ENCODE measurements around the gene VPS52. TPM values are rescaled to one million over a fixed set of nuclear protein-coding genes. Genes with fewer than 3 reads are reported as not detected.

VPS52 gene, protein sequence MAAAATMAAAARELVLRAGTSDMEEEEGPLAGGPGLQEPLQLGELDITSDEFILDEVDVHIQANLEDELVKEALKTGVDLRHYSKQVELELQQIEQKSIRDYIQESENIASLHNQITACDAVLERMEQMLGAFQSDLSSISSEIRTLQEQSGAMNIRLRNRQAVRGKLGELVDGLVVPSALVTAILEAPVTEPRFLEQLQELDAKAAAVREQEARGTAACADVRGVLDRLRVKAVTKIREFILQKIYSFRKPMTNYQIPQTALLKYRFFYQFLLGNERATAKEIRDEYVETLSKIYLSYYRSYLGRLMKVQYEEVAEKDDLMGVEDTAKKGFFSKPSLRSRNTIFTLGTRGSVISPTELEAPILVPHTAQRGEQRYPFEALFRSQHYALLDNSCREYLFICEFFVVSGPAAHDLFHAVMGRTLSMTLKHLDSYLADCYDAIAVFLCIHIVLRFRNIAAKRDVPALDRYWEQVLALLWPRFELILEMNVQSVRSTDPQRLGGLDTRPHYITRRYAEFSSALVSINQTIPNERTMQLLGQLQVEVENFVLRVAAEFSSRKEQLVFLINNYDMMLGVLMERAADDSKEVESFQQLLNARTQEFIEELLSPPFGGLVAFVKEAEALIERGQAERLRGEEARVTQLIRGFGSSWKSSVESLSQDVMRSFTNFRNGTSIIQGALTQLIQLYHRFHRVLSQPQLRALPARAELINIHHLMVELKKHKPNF
- 64.0 and 71.6 TPM in 2 replicates for total RNA-seq

DNA sequence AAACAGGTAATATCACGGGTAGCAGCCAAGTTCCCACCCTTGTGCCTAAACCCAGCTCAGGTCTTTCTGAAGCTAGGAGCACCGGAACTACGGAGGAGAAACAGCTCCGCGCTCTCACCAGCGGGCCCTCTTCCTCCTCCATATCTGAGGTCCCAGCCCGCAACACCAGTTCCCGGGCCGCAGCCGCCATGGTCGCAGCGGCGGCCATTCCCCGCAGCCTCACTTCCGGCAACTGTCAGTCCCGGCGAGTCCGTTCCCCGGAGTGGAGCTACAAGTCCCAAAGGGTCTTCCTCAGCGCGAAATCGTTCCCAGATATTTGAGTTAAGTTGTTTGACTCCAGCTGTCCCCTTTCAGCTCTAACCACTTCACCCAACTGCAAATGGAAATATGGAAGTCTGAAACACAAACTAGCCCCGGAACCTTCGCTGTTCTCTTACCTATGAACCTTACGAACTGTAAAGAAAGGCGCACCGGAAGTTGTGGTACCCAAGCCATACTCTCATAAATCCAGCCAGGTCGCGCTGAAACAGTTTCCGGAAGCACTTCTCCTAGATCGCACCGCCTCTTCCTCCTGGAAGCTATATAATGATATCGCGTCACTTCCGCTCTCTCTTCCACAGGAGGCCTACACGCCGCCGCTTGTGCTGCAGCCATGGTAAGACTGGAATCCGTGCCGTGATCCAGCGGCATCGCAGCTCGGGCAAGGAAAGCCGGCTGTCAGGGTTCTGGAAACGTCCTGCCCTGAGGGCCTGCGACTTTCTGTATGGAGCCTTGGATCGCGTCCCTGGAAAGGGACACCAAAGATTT is at the start of gene VPS52, which contains the start of gene RPS18:
TSS of gene VPS52 (minus strand) at position 409 of the 807 bp plus-strand sequence. CDS start at position 208, 201 bp downstream.
TSS of gene RPS18 (plus strand) at position 608 of the 807 bp plus-strand sequence. CDS start at position 653, 45 bp downstream.
- intact Hi-C loops (cut with micrococcal nuclease), result loop anchor here (1.0 to 10.0 kb wide), 16 partner anchors 18 to 1317 kb away; partner anchors contain the start of genes ATF6B, CUTA, GPSM3 and KIFC1

DNA sequence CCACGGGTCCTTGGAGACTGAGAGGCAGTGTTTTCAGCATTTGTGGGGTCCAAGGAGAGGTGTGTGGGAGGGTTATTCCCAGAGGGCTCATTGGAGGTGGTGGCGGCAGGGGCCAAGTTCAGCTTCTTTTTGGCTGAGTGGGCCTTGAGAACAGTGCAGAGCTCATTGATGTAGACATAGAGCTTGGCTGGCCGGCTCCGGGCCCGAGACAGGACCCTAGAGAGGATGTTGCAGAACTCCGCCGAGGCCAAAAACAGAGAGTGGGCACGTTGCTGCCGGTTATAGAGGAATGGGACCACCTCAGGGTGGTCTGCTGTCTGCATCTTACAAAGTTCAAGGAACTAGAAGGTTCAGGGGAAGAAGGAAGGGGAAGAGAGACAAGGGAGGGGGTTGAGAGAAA is 49.6 kb upstream of the VPS52 start:
- intact Hi-C loops (cut with micrococcal nuclease), result no loop called here

DNA sequence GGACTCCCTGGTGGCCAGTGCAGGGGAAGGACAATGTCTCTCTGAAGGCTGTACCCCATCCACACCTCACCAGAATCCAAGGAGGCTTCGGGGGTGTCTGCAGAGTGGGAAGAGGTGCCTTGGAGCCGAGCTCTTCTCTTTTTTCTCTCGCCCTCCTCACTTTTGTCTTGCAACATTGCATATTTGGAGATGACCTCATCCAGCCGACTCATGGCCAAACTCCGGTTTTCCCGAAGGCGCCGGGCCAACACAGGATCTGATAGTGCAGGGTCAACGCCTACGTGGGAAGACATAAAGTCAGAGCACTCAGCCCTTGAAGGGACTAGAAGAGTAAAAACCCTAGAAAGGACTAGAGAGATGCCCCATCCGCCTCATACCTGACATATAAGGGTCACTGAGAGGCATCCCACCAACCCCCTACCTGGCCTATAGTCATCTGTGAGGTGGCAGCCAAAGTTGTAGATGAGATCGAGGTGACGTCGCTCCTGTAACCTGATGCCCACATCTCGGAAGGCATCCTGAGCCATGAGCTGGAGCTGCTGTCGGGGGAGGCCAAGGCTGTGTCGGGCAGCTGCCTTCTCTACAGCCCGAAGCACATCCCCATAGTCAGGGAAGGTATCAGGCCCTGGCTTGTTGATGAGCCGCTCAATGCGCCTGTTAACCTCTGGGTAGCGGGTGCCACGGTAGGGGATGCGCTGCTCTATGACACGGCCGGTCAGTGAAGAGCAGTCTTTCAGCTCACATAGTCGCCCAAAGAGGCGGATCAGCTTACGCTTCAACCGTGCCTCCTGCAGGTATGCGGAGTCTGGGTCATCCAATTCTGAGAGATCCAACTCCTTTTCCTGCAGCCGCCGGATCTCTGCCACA is 48.9 kb upstream of the VPS52 start:
- intact Hi-C loops (cut with micrococcal nuclease), result no loop called here

DNA sequence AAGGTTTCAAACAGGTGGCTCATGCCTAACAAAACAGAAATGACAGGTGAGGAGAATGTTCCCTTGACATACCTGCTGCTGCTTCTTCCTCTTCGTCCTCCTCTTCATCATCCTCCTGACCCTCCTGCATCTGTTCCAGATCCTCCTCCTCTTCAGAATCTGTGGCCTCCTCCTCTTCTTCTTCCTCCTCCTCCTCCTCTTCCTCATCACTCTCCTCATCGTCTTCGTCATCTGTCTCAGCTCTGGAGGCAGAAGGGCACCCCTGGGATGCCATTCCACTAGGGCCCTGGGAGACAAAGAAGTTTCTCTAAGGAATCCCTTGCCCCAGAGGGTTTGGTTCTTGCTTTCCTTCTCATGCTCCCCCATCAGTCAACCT is 48.3 kb upstream of the VPS52 start:
- intact Hi-C loops (cut with micrococcal nuclease), result no loop called here

DNA sequence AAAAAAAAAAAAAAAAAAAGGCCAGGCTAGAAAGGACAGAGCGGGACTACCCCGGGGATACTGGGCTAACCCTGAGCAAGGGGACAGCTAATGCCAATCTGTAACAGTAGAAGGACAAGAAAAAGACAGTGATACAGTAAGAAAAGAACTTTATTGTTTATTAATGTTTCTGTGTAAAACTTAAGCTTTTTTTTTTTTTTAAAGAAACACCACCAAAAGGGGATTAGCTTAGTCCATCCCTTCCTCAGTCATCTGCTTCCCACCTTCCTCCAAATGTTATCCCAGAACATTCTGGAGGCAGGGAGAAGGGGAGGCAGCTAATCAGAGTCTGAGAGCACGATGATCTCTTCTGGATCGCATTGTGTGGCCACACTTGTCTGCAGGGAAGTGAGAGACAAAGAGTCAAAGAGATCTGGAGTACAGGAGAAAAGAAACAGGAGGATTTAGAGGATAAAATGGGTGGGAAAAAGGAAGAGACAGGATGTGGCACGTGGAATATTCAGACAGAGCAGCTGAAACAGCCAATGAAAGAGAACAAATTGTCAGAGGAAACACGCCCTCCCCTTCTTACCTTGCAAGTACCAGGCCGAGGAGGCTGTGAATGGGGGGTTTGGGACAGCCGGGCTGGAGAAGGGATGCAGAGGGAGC is 46.9 kb upstream of the VPS52 start:
- intact Hi-C loops (cut with micrococcal nuclease), result loop anchor here (1.0 kb wide), 1 partner anchor 47 kb away; the partner anchor contains the start of gene VPS52

DNA sequence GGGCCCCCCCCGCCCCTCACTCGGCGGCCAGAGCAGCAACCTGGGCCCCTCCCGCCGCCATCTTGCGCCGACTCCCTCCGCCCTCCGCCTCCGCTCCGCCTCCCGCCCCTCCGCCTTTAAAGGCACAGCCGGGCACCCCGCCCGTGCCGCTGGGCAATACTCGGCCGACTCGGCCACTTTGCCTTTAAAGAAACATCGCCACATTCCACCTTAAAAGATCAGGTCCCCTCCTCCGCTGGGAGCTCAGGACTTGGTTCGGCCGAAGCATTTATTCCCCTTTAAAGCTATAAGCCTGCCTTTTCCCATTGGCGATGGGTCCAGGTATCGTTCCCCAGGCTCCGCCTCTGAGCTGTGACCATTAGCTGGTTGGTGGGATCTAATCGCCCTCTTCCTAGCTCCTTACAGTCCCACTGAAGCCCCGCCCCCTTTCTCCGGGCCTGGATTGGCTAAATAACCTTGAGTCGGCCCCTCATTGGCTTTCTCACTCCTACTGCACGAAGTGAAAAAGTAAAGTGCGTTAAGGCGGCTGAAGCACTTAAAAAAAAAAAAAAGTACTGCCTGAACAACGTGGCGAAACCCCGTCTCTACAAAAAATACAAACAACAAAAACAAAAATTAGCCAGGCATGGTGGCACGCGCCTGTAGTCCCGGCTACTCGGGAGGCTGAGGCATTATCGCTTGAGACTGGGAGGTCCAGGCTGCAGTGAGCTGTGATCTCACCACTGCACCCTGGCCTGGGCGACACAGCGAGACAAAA is 46.2 kb upstream of the VPS52 start, which contains the start of gene ZBTB22:
TSS of gene ZBTB22 (minus strand) at position 76 of the 757 bp plus-strand sequence. CDS start 828 bp downstream, outside the sequence.
- intact Hi-C loops (cut with micrococcal nuclease), result loop anchor here (1.0 to 2.0 kb wide), 4 partner anchors 26 to 473 kb away; partner anchors contain the start of genes PFDN6, PSMB8, VPS52 and WDR46

DNA sequence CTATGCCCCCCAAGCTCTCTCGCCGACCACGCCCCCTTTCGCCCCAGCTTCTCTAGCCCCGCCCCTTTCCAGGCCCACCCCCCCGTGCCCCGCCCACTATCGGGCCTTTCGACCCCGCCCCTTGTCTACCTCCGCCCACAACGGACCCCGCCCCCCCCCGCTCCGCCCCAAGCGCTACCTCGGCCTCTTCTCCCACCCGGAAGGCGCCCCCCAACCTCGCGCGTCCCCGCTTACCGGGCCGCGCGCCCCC is 45.7 kb upstream of the VPS52 start:
- intact Hi-C loops (cut with micrococcal nuclease), result loop anchor here (1.0 to 2.0 kb wide), 3 partner anchors 27 to 473 kb away; partner anchors contain the start of genes PFDN6, PSMB8 and WDR46

DNA sequence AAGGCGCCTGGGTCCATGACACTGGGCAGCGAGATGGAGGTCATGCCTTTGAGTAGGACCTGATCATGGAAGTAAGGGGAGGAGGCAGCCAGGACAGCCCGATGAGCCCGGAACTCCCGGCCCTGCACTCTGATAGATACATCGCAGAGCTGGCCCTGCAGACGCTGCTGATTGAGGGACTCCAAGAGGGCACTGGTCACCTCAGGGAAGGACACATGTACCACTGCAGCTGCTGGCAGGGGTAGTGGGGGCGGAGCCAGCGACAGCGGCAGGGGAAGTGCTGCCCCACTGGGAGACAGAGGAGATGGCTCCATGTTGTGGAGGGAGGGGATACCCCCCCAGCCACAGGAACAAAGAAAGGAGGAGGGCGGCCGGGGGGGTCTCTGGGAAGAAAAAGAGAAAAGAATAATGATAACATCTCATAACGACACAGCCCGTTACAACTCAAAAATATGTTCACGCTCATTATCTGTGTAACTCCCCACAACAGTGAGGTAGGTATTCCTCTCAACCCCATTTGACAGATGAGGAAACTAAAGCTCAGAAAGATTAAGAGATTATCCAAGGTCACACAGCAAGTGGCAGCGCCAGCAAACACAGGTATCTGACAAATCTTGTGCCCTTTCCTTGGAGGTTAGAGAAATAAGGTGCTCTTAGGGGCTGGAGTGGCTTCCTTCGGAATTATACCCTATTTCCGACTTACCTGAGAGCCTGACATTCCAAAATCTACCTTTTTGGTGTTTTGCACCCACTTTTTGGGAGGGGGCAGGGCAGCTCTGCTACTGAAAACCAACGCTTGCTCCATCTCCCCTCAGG is 45.1 kb upstream of the VPS52 start:
- intact Hi-C loops (cut with micrococcal nuclease), result loop anchor here (1.0 to 2.0 kb wide), 3 partner anchors 27 to 472 kb away; partner anchors contain the start of genes PFDN6, PSMB8 and WDR46

DNA sequence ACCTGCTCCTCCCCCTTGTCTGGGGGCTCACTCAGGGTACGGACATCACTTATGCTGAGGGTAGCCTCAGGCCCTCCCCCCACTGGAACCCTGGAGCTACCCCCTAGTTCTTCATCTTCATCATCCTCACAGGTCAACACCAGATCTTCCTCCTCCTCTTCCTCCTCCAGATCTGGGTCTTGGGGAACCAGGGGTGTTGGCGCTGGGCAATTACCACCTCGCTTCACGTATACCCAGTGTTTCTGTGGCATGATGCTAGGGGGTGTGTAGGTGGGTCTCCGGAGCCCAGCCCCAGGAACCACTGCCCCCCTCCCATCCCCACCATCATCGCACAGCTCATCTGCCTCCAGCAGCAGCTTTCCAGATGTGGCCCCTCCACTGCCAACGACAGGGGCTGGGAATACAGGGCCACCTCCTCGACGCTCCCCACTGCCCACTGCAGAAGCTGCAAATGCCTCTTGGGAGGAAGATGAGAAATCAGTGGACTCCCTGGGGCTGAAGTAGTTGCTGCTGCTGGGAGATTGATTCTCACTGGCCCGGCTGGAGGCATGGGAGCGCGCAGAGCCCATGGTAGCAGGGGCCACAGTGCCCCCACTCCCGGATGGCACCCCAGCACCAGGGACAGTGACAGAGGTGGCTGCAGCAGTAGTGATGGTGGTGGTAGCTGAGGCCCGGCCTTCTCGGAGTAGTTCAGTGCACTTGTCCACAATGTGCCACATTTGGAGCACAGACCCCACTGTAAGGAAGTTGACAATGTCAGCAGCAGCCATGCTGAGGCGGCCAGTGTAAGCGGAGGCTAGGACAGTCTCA is 44.3 kb upstream of the VPS52 start:
- intact Hi-C loops (cut with micrococcal nuclease), result loop anchor here (2.0 kb wide), 2 partner anchors 343 to 471 kb away; partner anchors contain the start of gene PSMB8

DNA sequence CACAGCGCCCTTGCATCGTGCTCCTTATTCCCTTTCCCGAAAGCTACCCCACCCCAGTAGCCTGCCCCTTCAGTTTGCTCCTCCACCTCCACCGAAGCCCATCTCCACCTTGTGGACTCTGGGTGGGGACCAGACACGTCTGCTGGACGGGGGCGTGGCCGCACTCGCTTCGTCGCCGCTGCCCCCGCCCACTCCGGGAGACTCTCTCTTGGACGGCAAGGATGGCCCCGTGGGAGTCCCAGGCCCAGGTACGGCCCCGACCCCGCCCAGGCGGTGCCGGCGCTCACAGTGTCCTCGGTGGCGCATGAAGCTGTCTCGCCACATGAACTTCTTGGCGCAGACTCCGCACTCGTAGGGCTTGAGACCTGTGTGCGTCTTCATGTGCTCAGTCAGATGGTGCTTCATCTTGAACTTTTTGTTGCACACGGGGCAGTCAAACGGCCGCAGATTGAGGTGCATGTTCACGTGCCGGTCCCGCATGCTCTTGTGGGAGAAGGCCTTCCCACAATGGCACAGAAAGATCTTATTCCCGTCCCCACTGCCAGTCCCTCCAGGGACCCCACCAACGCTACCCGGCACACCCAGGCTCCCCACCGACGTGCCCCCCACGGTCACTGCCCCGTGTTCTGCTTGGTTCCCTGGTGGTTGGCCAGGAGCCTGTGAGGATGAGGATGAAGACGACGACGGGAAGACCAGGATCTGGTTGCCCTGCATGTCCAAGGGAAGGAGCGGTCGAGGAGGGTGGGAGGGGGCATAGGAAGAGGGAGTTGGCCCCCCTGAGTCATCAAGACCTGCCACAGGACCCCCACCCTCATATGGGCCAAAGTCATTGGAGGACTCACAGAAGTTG is 43.5 kb upstream of the VPS52 start:
- intact Hi-C loops (cut with micrococcal nuclease), result loop anchor here (1.0 to 2.0 kb wide), 8 partner anchors 8 to 461 kb away; partner anchors contain the start of genes CUTA, KIFC1 and PSMB9

DNA sequence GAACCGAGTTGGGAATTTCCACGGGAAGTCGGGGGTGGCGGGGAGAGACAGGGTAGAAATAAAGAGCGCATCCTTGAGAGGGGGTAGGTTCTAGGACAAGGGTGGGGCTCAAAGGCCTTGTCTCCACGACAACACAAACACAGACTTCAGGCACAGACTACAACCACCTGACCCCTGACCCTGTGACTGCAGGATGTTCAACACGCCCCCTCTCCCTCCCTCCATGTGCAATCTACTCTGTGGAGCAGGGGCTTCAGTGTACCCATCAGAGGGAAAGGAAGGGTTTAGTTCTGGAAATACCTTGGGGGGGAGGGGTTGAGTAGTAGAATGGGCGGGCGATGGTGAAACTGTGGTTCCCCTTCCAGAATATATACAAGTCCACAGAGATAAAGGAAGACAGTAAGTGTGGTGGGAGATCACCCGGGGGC is 42.9 kb upstream of the VPS52 start:
- intact Hi-C loops (cut with micrococcal nuclease), result loop anchor here (1.0 to 2.0 kb wide), 8 partner anchors 9 to 460 kb away; partner anchors contain the start of genes CUTA, KIFC1 and PSMB9

DNA sequence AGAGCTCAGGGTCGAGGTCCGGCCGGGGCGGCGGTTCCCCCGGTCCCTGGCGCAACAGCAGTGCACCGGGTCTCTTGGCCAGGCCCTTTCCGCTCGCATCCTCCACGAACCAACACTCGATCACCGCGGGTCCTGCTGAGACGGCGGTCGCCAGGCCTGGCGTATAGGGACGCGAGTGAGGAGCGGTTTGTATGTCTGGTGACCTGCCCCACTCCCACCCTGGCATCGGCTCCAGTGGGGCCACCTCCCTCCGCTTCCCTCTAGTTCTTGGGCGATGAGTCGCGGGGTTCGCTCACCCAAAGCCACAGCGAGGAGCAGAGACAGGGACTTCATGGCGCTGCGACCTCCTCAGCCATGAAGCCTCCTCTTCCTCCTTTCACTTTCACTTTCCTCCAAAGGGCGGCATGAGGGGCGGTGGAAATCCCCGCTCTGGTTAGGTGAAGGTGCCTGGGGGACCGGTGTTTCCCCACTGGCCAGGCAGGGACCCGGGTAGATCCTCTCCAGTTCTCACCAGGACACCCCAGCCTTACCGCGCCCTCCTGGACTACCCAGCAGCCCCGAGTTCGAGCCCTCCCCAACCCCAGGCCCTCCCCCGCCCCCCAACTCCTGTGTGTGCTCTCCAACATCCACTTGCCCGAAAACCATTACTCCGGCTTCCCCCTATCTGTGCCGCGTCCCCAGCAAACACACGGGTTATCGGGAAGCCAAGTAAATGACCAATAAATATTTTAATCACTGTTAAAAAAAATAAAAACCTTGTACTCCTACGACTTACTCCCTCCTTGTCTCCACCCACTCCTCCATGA is 42.2 kb upstream of the VPS52 start, which contains the start of gene TAPBP:
TSS of gene TAPBP (minus strand) at position 370 of the 806 bp plus-strand sequence. CDS start at position 333, 37 bp downstream.
- intact Hi-C loops (cut with micrococcal nuclease), result loop anchor here (1.0 to 2.0 kb wide), 10 partner anchors 9 to 460 kb away; partner anchors contain the start of genes CUTA, KIFC1, PSMB9 and RPS18

DNA sequence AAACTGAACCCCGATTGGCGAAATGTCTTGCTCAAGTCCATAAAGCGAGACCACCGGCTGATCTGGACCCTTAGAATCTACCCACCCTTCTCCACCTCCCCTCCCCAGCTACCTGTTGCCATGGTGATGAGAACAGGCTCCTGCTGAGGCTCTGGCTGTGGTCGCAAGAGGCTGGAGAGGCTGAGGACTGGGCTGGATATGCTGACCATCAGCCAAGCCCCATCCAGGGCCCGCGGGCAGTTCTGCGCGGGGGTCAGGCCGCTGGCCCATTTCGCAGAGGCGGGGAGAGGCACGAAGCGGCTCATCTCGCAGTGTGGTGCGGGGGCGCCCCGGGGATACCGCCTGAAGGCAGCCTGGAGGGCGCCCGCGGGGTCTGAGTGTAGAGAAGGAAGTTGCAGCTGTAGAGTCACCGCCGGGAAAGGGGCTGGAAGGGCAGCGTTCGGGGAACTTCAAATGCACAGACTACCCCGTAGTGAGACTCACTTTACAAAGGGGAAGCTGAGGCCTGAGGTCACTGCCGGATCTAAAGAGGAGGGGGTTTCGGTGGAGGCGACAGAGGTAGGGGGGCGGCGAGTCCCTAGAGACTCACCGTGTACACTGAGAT is 41.5 kb upstream of the VPS52 start:
- intact Hi-C loops (cut with micrococcal nuclease), result loop anchor here (2.0 kb wide), 2 partner anchors 40 to 112 kb away; partner anchors contain the start of genes RPS18, RXRB and SLC39A7
